HepG2 (cell line): ENCODE data around the gene SIRPB2. TPM values are rescaled to one million over a fixed set of nuclear protein-coding genes. Genes with fewer than 3 reads are reported as not detected.

Source experiments
- CTCF ChIP-seq: sonication (generic); formaldehyde crosslinking; IDR thresholded peaks from 2 replicates; pipeline ENCODE4 v1.5.0; 2020; ENCODE audit warnings: mild to moderate bottlenecking, missing genetic modification reagents, moderate library complexity
- MEIS1 ChIP-seq: sonication (generic); formaldehyde crosslinking; IDR thresholded peaks from 2 replicates; pipeline ENCODE4 v1.9.0; 2021; ENCODE audit warnings: mild to moderate bottlenecking, missing genetic modification reagents, moderate library complexity, borderline replicate concordance
- SKIL ChIP-seq: sonication (generic); formaldehyde crosslinking; IDR thresholded peaks from 2 replicates; pipeline ENCODE4 v1.8.0; 2022; ENCODE audit warnings: missing genetic modification reagents, mild to moderate bottlenecking, moderate library complexity, borderline replicate concordance
- TBX2 ChIP-seq: sonication (generic); formaldehyde crosslinking; IDR thresholded peaks from 2 replicates; pipeline ENCODE4 v1.5.0; 2020; ENCODE audit warnings: missing genetic modification reagents, mild to moderate bottlenecking, borderline replicate concordance
- ZNF230 ChIP-seq: sonication (generic); formaldehyde crosslinking; IDR thresholded peaks from 2 replicates; pipeline ENCODE4 v1.4.0; 2020; ENCODE audit warnings: mild to moderate bottlenecking, missing genetic modification reagents
- polyA plus RNA-seq, 8 experiments: library from polyadenylated mRNA; depleted of rRNA in 3 of 8; stranded (reverse) in 7 of 8; unstranded in 1 of 8; fragments of >200 nt; fragmentation: Illumina TruSeq in 4 of 8; extraction: Trizol in 4 of 8; gene quantifications; 2 replicates each; pipeline versions ENCODE4 v1.2.1 to v1.2.3, GENCODE V29; 2011 to 2016; ENCODE audit warnings: low read depth in 4 of 8, missing spikeins in 1 of 8, mixed read lengths in 1 of 8; ENCODE audit not compliant: insufficient read depth in 1 of 8
- total RNA-seq, 5 experiments: library from RNA; depleted of rRNA; stranded (reverse); fragments of >200 nt; fragmentation: Illumina TruSeq; extraction: Trizol; gene quantifications; 2 replicates each; pipeline ENCODE4 v1.2.3, GENCODE V29; 2016; ENCODE audit warnings: low read depth in 1 of 5
- TF ChIP-seq, protein P1 (sequence below): fragments of 450-650 bp; IDR thresholded peaks from 2 replicates; pipeline ENCODE4 v1.6.1; 2017
- TF ChIP-seq, protein P2 (sequence below): IDR thresholded peaks from 2 replicates; pipeline ENCODE4 v1.6.1; 2016; ENCODE audit warnings: mild to moderate bottlenecking, missing biosample characterization, missing genetic modification reagents

Gene SIRPB2
- total and polyA plus RNA-seq, 2 of the 13 experiments (the other 11 are each of a cell fraction or from before 2014, with no cell fraction given) = not detected

DNA sequence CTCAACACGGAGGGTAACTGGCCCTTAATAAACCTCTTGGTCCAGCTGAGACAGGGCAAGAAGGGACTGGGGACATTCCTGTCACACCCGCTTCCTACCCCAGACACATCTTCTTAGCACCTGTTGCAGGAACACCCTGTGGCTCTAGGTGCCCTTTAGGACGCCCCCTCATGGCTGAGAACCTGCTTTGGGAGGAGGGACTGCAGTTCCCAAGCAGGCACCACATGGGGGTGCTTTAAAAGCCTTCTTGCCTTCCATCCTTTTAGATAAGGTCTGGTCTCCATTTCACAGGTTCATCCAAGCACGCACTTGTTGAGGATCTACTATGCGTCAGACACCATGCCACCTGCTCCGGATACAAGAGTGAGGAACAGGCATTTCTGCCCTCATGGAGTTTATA is 51.2 kb downstream of the SIRPB2 start (continued):
- TF ChIP-seq, protein P1, sequence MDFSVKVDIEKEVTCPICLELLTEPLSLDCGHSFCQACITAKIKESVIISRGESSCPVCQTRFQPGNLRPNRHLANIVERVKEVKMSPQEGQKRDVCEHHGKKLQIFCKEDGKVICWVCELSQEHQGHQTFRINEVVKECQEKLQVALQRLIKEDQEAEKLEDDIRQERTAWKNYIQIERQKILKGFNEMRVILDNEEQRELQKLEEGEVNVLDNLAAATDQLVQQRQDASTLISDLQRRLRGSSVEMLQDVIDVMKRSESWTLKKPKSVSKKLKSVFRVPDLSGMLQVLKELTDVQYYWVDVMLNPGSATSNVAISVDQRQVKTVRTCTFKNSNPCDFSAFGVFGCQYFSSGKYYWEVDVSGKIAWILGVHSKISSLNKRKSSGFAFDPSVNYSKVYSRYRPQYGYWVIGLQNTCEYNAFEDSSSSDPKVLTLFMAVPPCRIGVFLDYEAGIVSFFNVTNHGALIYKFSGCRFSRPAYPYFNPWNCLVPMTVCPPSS = no peak
- TF ChIP-seq SKIL (CRISPR knock-in tag) (no peak), CTCF (CRISPR knock-in tag) (peak; percentile 61), MEIS1 (CRISPR knock-in tag) (no peak), TBX2 (CRISPR knock-in tag) (no peak), ZNF230 (CRISPR knock-in tag) (0 out of 2 replicates have a peak, but pooled peaks have one; percentile 26)
- TF ChIP-seq, protein P2, sequence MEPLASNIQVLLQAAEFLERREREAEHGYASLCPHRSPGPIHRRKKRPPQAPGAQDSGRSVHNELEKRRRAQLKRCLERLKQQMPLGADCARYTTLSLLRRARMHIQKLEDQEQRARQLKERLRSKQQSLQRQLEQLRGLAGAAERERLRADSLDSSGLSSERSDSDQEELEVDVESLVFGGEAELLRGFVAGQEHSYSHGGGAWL (CRISPR knock-in tag) = no peak
